GM18517 (cell line): Measurements from ENCODE around the gene ADCY4.
"Not testable (repeated sequence)": the region's sequence is repeated elsewhere in the genome, so short reads cannot be mapped to it uniquely, and the experiment has no call there.

Source experiments
- ATAC-seq: cut with Tn5 transposase; IDR thresholded peaks from one replicate; pipeline ENCODE4 v1.9.1; 2021; ENCODE audit warnings: mild to moderate bottlenecking, moderate library complexity; ENCODE audit not compliant: unreplicated experiment

Gene ADCY4

GRCh38 chr14:24334431-24335291 is at the start of gene ADCY4:
Gene ADCY4, minus strand, starts transcription at chr14:24335071. Its CDS starts 419 bp downstream, at chr14:24334652.
- no peak for ATAC-seq

GRCh38 chr14:24384169-24384568 is 49.3 kb upstream of the ADCY4 start:
- ATAC-seq, result no peak

- ATAC-seq, result no peak
Measured at GRCh38 chr14:24382064-24382371, 47.1 kb upstream of the ADCY4 start.

GRCh38 chr14:24381363-24382063 is 46.6 kb upstream of the ADCY4 start:
- ATAC-seq, result no peak

GRCh38 chr14:24379907-24380730 is 45.2 kb upstream of the ADCY4 start:
- ATAC-seq, result no peak

GRCh38 chr14:24378981-24379906 is 44.4 kb upstream of the ADCY4 start:
- no peak for ATAC-seq

GRCh38 chr14:24378327-24378726 is 43.5 kb upstream of the ADCY4 start:
- no peak for ATAC-seq

- no peak for ATAC-seq
Measured at GRCh38 chr14:24377657-24378056, 42.8 kb upstream of the ADCY4 start.

GRCh38 chr14:24377126-24377525 is 42.3 kb upstream of the ADCY4 start:
- ATAC-seq, result no peak

- no peak for ATAC-seq
Measured at GRCh38 chr14:24376448-24377070, 41.7 kb upstream of the ADCY4 start.

- no peak for ATAC-seq
Measured at GRCh38 chr14:24372701-24373416, 38.0 kb upstream of the ADCY4 start.

GRCh38 chr14:24371605-24372004 is 36.7 kb upstream of the ADCY4 start:
- not testable (repeated sequence) for ATAC-seq

- ATAC-seq, result no peak
Measured at GRCh38 chr14:24370748-24371147, 35.9 kb upstream of the ADCY4 start.

- no peak for ATAC-seq
Measured at GRCh38 chr14:24369907-24370687, 35.2 kb upstream of the ADCY4 start.

- no peak for ATAC-seq
Measured at GRCh38 chr14:24369463-24369862, 34.6 kb upstream of the ADCY4 start.

- no peak for ATAC-seq
Measured at GRCh38 chr14:24368562-24369252, 33.8 kb upstream of the ADCY4 start.

- ATAC-seq, result no peak
Measured at GRCh38 chr14:24368212-24368561, 33.3 kb upstream of the ADCY4 start.
